RCC 7860 (cell line): ENCODE measurements around the gene MPPE1.

Experiments used
- DNase-seq: peaks from one replicate; pipeline ENCODE4 v3.0.0-alpha.2; 2015; ENCODE audit warnings: low spot score
- FAIRE-seq: peaks from 2 replicates; lab custom pipeline; 2012; peaks lifted over from hg19 to GRCh38; lab: Jason Lieb, UNC

The MPPE1 gene

DNA sequence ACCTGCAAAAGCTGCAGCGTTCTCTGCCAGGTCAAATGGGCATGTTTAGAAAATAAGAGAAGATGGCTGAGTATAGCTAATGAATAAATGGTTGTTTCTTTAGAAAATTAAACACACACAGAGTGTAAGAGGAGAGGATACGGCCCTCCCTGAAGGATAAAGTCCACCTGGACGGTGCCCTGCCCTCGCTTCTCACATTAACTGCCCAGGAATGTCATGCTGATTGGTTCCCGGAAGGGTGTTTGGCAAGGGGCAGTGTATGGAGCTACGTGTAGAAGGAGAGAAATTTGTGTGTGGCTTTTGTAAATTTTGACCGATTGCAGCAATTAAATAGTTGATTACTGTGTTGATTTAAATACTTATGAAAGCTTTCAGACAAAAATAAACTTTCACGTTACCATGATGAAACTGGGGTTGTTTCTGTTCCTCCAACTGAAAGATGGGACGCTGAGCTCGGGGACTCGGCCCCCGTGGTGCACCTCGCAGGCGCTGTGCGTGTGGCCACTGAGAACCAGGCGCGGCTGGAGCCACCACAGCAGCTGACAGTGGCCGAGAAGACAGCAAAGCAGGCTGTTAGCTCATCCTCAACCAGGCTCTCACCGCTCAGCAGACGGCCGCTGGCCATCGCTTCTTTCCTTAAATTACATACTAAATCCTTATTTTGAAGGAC, 22.7 kb downstream of the MPPE1 start:
- DNase-seq: no peak
- FAIRE-seq: no peak

DNA sequence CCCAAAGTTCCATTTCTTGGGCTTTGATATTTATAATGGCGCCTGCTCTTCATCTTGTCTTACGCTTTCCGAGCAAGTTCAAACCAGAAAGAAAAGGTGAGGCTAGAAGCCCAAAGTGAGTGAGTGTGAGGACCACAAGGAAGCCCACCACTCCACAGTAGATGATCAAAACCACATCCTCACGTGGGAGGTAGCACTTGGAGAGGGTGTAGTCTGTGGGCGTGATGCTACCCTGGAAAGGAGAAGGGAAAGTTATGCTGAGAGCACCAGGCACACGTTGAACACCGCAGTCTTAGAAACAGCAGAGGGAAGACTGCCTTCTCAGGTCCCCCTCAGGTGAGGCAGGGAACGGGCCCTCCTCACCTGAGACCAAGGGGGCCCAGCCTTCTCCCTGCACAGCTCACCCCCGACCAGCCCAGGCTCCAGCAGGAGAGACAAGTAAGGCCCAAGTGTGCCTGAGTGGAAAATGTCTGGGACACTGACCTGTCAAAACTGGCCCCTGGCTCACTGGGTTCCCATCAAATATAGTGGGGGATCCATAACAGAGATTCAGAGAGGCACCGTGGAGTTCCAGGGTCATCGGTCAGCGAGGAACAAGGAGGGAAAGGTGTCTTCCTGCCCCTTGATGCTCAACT, 23.6 kb downstream of the MPPE1 start:
- DNase-seq: no peak
- FAIRE-seq: no peak

- FAIRE-seq (no peak), DNase-seq (no peak)
Measured at GRCh38 chr18:11883153-11883552, 25.0 kb downstream of the MPPE1 start.

DNA sequence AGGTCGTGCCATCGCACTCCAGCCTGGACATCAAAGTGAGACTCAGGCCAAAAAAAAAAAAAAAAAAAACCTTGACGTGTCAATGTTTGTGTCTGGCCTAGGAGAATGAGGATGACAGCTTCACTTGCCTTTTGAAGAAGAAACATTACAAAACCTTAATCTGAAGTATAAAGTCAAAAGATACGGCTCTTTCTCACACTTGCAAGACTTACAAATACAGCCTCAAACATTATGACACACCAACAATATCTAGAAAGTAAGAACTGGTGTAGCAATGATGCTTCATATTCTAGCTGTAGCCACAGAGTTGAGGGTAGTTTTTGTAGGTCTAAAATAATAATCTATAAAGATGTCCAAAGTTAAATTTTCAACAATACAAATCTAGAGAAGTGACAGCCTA, 25.5 kb downstream of the MPPE1 start:
- DNase-seq (no peak), FAIRE-seq (no peak)

GRCh38 chr18:11880586-11881304, 27.4 kb downstream of the MPPE1 start:
- no peak for DNase-seq
- FAIRE-seq: no peak

DNA sequence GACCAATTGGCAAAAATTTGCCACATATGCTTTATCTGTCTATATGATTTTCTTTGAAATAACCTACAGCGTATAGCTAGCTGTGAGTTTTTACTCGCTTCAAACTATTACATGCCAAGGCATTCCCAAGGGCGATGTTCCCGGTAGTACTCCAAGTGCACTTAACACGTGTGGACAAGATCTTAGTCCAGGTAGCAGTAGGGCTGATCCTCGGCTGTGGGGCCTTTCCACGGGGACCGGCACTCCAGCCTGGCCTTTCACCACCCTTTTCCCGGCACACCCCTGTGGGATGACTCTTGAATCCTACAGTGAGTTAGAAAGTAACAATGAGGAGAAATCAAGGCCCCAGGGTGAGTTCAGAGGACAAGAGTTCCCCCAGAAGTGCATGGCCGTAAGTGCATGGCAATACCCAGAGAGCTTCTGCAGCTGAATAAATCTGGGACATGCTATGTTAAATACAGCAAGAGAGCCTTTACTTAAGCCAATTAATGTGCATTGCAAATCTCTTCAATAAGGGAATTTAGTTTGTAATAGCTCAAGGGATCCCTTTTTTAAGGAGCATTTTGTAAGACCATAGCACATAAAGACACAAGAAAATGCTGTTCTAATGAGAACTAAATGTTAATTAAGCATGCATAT, 30.5 kb downstream of the MPPE1 start:
- DNase-seq (no peak), FAIRE-seq (no peak)

DNA sequence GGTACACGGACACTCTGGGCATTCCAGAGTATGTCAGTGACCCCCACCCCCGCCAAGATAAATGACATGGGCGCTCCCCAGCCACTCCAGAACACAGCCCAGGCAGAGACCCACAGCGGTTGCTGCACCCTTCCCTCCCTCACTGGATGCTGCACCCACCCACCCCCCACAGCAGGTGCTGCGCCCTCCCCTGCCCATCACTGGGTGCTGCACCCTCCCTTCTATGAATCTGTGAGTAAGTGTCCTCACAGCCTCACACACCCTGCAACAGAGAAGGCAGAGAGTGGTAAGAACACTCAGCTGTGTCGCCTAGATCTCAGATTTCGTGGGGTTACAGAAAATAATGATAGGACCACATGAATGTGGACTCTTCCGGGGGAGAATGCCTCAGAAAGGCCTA, 33.4 kb downstream of the MPPE1 start:
- DNase-seq: no peak
- no peak for FAIRE-seq

DNA sequence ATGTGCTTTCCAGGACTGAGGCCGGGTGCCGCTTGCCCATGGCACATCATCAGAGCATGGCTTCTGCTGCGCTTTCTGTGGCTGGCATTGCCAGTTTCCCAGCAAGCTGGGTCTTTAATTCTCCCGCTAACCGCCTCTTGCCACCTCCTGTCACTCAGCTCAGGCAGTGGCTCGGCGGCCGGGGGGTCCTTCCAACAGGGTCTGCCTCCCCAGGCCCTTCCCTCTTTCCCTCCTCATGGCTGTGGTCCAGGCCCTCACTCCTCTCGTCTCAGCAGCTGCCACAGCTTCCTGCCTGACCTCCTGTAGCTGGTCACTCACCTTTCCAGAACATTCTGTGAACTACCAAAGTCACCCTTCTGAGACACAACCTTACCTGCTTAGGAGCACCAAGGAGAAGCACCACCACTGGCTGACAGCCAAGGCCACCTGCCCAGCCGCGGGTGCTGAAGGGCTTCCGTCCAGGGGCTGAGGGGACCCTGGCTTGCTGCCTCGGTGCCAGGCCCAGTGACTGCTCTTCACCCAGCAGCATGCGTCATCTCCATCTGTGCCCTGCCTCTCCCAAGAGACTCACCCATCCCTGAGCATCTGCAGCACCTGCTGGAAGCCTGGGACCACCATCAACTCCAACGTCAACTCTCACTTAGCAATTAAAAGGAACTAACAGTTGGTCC, 34.3 kb downstream of the MPPE1 start:
- DNase-seq (no peak), FAIRE-seq (no peak)

- DNase-seq (peak; percentile 29), FAIRE-seq (no peak)
Measured at GRCh38 chr18:11872479-11873136, 35.5 kb downstream of the MPPE1 start.

DNA sequence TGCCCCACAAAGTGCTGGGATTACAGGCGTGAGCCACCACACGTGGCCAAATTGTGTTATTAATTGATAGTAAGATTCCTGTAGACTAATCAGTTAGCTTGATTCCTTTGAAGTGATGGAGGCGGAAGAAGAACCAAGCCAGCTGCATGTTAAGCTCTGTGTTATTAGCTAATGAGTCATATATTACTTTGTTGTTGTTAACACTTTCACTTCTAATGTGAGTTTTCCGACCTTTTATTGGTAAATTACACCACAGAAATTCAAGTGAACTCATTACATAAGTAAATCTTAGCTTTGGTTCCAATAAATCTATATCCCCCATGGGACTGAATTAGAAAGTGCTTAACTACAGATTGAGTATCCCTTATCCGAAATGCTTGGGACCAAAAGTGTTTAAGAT, 36.6 kb downstream of the MPPE1 start:
- DNase-seq (no peak), FAIRE-seq (no peak)

DNA sequence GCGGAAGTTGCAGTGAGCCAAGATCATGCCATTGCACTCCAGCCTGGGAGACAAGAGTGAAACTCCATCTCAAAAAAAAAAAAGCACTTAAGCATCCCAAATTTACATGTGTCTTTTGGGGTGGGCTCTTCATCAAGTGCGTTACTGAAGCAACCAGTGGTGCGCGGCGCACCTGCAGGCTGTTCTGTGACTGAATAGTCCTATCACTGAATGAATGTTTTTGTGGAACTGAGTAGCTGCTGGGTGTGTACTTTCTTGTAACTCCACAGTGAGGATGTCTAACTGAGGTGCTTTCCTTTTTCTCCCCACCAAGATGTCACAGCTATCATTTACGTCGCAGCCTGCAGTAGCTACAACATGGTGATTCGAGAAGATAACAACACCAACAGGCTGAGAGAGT, 39.9 kb downstream of the MPPE1 start:
- FAIRE-seq (no peak), DNase-seq (no peak)

DNA sequence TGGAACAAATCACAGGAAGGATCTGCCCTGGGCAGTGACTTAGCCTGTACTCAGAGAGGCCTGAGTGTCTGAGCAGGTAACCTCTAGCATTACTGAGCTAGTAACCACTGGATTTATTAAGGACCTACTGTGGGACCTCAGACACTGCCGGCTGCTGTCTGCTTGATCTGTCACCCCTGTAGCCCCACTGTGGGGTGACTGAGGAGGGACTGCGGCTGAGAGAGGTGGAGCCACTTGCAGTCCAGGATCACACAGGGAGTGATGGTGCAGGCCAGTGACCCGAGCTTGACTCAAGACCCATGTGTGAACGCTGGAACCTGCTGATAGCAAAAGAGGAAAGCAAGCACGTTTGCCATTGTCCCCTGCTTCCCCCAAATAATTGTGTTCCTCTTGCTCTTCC, 41.4 kb downstream of the MPPE1 start:
- no peak for FAIRE-seq
- DNase-seq: no peak

DNA sequence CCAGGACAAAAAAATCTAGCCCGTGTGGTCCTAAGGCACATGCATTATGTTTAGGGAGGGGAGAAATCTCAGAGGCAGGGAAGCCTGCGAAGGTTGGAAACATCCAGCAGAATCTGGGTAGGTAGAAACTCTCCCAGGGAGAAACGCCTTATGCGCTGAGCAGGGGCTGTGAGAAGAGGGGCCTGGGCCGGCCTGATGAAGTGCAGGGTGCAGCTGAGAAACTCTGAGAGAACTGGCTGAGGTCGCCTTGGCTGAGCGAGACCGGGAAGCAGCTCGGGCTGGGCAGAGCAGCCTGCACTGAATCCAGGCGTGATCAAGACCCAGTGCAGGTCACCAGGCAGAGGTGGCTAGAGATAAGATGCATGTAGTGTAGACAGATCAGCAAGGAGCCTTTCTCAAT, 41.8 kb downstream of the MPPE1 start:
- DNase-seq (no peak), FAIRE-seq (no peak)

DNA sequence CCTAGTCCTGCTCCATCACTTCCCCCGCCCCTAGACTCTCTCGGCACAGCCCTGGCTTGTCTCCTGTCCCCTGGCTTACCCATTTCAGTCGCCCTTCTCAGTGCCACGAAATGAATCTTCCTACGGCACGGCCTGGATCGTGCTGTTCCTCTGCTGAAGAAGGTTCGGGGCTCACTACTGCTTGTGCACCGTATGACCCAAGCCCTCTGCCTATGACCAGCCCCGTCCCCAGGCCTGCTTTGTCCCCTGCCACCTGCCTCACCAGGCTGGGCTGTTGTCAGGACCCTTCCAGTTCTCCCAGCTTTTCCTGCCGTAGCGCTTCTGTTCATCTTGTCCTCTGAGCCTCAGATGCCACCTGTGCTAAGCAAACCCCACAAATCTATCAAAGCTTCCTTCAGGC, 43.0 kb downstream of the MPPE1 start:
- no peak for DNase-seq
- FAIRE-seq: no peak

- FAIRE-seq: no peak
Measured at GRCh38 chr18:11864471-11864870, 43.6 kb downstream of the MPPE1 start.

DNA sequence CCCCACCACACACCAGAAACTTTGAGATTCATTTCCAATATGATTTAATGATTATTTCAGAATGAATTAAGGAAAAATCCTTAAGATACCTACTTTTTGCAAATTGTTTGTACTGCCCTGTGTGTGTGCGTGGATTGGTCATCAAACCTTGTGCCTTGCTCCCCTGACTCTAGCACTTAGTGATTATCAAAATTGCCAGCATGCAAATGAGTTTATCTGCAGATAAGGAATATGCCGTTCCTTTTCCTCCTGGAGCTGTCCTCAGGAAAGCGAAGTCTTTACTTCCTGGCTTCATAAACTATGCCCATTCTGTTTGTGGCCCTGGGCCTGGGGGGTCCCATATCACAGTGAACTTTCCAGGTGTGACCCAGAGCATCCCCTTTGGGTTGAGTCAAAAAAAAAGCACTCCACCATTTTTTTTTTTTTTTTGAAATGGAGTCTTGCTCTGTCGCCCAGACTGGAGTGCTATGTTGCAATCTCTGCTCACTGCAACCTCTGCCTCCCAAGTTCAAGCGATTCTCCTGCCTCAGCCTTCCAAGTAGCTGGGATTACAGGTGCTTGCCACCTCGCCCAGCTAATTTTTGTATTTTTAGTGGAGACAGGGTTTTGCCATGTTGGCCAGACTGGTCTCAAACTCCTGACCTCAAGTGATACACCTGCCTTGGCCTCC, 45.5 kb downstream of the MPPE1 start:
- no peak for DNase-seq
- FAIRE-seq: no peak

More at GRCh38 chr18:11864471-11864870, 43.6 kb downstream of the MPPE1 start:
- no peak for DNase-seq

DNA sequence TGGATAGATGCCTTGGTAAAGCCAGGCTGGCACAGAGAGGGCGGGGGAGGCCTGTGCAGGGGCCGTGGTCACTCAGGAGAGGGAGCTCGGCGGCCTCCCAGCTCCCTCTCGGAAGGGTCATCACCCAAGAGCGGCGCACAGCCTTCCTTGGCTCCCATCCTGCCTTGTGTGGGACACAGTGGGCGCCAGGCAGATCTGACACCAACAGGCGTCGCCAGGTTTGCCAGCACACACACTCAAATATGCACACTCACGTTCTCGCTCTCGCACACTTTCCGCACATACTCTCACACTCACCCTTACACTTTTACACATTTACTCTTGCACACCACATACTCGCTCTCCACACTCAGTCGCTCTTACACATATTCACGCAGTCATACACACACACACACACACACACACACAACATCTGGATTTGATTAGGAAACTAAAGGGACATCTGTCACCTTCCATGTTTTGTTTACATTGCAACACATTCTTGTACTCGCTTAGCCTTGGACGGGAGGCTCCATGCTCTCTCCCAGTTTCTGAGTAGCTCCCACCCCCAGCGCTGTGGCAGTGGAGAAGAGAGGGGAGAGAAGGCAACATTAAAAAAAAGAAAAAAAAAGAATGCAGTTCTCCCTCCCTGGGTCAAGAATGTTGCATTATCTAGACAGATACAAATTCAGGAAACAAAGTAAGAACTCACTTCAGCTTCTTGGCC, 46.4 kb downstream of the MPPE1 start:
- DNase-seq: no peak
- no peak for FAIRE-seq

GRCh38 chr18:11860594-11861450, 47.3 kb downstream of the MPPE1 start:
- FAIRE-seq: no peak

More at GRCh38 chr18:11860594-11861450, 47.3 kb downstream of the MPPE1 start:
- DNase-seq: no peak
